GM19043 (cell line): ENCODE results near the gene RALGPS1.
"Not testable (repeated sequence)": the region's sequence is repeated elsewhere in the genome, so short reads cannot be mapped to it uniquely, and the experiment has no call there.

Experiments used
- ATAC-seq: cut with Tn5 transposase; IDR thresholded peaks from one replicate; pipeline ENCODE4 v1.9.1; 2021; ENCODE audit warnings: low read depth; ENCODE audit not compliant: unreplicated experiment

The RALGPS1 gene

GRCh38 chr9:127144670-127145445 lies 230.3 kb downstream of the RALGPS1 start:
- ATAC-seq: no peak

- not testable (repeated sequence) for ATAC-seq
These were observed 232.3 kb downstream of the RALGPS1 start for GRCh38 chr9:127146841-127147240.

- no peak for ATAC-seq
These were observed 232.7 kb downstream of the RALGPS1 start for GRCh38 chr9:127147251-127147650.

- no peak for ATAC-seq
These were observed 233.4 kb downstream of the RALGPS1 start for GRCh38 chr9:127148014-127148413.

- ATAC-seq: no peak
These were observed 234.4 kb downstream of the RALGPS1 start for GRCh38 chr9:127149010-127149409.

GRCh38 chr9:127149463-127150390 lies 235.1 kb downstream of the RALGPS1 start:
- no peak for ATAC-seq

GRCh38 chr9:127153501-127153900 lies 238.9 kb downstream of the RALGPS1 start:
- no peak for ATAC-seq

- no peak for ATAC-seq
These were observed 239.4 kb downstream of the RALGPS1 start for GRCh38 chr9:127154003-127154389.

GRCh38 chr9:127154390-127155191 lies 240.0 kb downstream of the RALGPS1 start:
- ATAC-seq: no peak

- no peak for ATAC-seq
These were observed 240.9 kb downstream of the RALGPS1 start for GRCh38 chr9:127155314-127155960.

GRCh38 chr9:127158786-127159324 lies 244.3 kb downstream of the RALGPS1 start:
- no peak for ATAC-seq

GRCh38 chr9:127159325-127159801 lies 244.8 kb downstream of the RALGPS1 start:
- no peak for ATAC-seq

GRCh38 chr9:127159949-127160610 lies 245.5 kb downstream of the RALGPS1 start:
- no peak for ATAC-seq

GRCh38 chr9:127161081-127161624 lies 246.6 kb downstream of the RALGPS1 start:
- ATAC-seq: no peak

GRCh38 chr9:127162046-127162863 lies 247.7 kb downstream of the RALGPS1 start:
- no peak for ATAC-seq

GRCh38 chr9:127162864-127163365 lies 248.3 kb downstream of the RALGPS1 start:
- no peak for ATAC-seq

GRCh38 chr9:127163409-127163808 lies 248.8 kb downstream of the RALGPS1 start:
- no peak for ATAC-seq

GRCh38 chr9:127165116-127165515 lies 250.5 kb downstream of the RALGPS1 start:
- no peak for ATAC-seq
